Colon (tissue), 2 donors: ENCODE data around the gene SEMA6C.
"Not testable (repeated sequence)": the region's sequence is repeated elsewhere in the genome, so short reads cannot be mapped to it uniquely, and the experiment has no call there.

ENCODE experiments used
- FAIRE-seq: peaks from 2 replicates; lab custom pipeline; 2012; peaks lifted over from hg19 to GRCh38; lab: Jason Lieb, UNC
- donor health status: control.
- donor health status: control.

SEMA6C gene

GRCh38 chr1:151146412-151147131, at the start of gene SEMA6C:
Gene SEMA6C (minus strand): TSS chr1:151146631. CDS start chr1:151142621, 4,010 bp downstream.
- FAIRE-seq = no peak

DNA sequence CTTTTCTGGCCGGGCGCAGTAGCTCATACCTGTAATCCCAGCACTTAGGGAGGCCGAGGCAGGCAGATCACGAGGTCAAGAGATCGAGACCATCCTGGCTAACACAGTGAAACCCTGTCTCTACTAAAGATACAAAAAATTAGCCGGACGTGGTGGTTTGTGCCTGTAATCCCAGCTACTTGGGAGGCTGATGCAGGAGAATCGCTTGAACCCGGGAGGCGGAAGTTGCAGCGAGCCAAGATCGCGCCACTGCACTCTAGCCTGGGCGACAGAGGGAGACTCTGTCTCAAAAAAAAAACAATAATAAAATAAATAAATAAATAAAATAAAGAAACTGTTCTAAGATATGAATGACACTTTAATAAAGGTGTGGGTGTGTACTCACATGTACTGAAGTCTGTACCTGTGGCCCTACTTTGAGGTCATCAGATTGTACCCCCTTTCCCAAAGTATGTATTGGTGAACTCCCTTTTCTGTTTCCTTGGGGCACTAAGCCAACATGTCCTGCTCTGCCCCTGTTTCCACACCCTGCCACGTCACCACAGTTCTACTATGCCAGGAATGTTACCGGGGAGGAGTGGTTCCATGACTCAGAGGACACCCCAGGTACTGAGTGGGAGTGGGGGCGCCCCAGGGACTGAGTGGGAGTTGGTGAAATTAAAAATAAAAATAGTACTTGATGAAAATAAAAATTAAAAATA, 48.6 kb upstream of the SEMA6C start:
- FAIRE-seq = not testable (repeated sequence)

- no peak for FAIRE-seq
These were observed 47.4 kb upstream of the SEMA6C start for GRCh38 chr1:151193856-151194255.

- no peak for FAIRE-seq
These were observed 46.9 kb upstream of the SEMA6C start for GRCh38 chr1:151193304-151193703.

- no peak for FAIRE-seq
These were observed 45.6 kb upstream of the SEMA6C start for GRCh38 chr1:151192047-151192446.

DNA sequence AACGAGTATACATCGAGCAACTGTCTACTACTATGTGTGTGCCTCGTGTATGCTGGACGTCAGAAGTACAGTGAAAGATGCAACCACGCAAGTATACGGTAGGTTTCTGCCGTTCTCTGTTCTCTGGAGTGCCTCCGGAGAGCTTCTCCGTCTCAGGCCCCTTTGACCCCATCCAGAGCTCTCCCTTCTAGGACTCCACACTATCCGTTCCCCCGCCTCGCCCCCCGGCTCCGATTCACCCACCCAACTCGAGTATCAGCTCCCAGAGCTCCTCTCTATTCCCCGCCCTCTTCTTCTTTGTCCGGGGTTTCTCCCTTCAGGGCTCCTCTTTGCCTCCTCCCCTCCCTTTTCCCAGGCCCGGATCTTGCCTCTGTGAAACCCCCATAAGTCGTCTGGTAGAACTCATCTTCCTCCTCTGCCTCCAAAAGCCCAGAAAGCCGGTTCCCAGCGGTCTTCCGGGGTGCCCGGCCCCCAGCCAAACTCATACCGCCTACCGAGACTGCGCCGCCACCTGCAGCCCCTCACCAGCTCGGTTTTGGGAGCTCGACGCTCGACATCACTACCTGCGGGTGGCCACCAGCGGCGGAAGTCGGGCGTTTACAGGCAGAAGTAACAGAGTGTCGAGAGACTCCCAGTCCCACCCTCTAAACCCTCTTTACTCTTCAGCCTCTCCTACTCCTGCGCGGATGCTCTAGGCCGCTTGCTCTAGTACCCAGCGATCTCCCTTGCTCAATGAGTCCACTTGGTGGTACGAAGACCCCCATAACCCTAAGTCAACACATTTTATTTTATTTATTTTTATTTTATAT, 43.4 kb upstream of the SEMA6C start, which contains the start of gene VPS72:
VPS72 (minus strand) TSS at position 561 of the 809 bp plus-strand sequence; CDS start at position 485, 76 bp downstream.
- no peak for FAIRE-seq

- FAIRE-seq = not testable (repeated sequence)
These were observed 42.2 kb upstream of the SEMA6C start for GRCh38 chr1:151188667-151189066.

DNA sequence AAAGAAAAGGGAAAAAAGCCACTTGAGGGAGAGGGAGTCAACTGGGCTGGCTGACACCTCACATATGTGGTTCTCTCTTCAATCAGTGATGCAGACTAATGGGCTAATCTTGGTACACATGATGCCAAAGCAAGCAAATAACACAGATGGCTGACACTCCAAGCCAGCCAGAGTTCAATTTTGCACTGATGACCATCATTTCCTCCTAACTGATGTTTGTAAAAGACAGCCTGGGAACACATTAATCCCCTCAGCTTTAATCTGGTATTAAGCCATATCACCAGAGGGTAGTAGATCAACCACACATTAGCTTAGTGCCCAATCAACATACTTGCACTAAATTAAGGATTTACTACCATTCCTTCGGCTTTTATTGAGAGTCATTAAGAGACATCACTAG, 40.8 kb upstream of the SEMA6C start:
- FAIRE-seq = no peak

DNA sequence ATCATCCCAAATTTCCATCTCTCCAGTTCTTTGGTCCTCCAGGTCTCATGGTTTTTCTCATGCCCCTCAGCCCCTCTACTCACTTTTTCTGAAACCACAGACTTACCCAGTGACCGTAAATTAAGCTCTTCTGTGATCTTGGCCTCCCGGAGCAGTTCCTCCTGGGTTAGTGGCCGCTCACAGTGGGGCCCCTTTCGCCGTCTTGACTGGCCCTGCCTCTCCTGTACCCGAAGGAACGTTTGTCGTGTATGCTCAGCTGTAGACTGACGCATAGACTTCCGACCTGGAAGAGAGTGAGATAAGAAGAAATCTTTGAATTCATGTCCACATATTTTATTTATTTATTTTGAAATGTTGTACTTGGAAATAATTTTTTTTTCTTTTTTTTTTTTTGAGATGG, 37.8 kb upstream of the SEMA6C start:
- FAIRE-seq = no peak

DNA sequence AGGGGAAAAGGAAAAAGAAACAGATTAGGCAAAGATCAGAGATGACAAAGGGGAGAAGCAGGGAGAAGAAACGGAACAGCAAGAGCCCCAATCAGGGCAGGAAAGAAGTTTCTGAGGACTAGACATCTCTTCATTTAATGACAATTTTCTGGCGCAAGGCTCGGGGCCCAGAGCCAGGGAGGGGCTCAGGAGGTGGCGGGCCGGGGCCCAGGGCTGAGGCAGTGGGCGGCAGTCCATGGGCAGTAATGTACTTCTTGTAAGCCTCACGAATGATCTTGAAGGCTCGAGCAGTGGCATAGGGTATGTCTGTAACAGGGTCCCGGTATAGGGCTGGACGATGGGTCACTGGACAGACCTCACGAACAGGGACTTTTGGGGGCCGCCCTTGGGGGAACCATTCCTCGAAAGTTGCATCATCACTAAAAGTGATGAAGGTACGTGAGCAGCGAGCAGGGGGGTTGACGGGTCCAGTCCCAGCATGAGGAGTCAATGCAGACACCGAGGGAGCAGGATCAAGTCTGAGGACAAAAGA, 30.1 kb upstream of the SEMA6C start:
- FAIRE-seq = no peak

- no peak for FAIRE-seq
These were observed 29.4 kb upstream of the SEMA6C start, which contains the start of gene TMOD4 for GRCh38 chr1:151175863-151176262. Gene TMOD4 (minus strand): TSS chr1:151175981. CDS start chr1:151174875, 1,106 bp downstream.

GRCh38 chr1:151175041-151175741, 28.8 kb upstream of the SEMA6C start:
- no peak for FAIRE-seq

- no peak for FAIRE-seq
These were observed 24.8 kb upstream of the SEMA6C start for GRCh38 chr1:151171190-151171589.

DNA sequence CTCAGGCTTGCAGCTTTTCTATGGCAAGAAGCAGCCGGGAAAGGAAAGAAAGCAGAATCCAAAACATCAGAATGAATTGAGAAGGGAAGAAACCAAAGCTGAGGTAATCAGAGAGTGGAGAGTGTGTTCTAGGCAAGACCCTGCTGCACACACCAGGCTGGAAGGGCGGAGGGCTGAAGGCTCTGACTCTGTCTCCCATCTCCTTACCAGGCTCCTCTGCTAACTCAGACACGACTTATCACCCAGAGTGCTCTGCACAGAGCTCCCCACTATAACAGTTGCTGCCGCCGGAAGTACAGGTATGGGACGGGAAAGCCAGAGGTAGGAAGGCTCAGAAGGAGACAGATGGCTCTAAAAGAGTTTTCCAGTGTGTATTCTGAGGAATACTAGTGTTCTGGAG, 20.7 kb upstream of the SEMA6C start:
- no peak for FAIRE-seq

- FAIRE-seq = no peak
These were observed 20.1 kb upstream of the SEMA6C start for GRCh38 chr1:151166505-151166956.

- peak; percentile 79 for FAIRE-seq
These were observed 19.5 kb upstream of the SEMA6C start, which contains the start of the genes LYSMD1 and SCNM1 for GRCh38 chr1:151165738-151166504. Gene LYSMD1 (minus strand): TSS chr1:151165902. CDS start chr1:151165258, 644 bp downstream. Gene SCNM1 (plus strand): TSS chr1:151166144. CDS start chr1:151166153, 9 bp downstream.

DNA sequence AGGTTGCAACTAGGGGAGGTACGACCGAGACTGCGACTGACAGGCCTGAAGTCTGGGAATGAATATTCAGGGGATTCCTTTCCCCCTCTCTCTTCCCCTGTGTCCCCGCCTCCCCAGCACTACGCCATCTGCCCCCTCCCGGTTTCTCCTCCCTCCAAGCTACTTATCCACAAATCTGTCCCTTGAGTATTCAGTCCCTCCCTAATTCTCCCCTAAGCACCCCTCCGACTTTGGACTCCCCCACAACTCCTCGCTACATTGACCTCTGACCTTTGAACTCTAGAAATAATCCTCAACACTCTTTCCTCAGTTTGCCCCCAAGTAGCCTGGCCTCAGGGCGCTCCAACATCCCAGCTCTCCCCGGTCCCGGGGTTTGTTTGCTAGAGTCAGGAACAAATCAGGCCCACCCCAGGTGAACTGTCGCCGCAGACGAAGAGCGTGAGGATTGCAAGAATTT, 18.9 kb upstream of the SEMA6C start:
- FAIRE-seq = no peak

GRCh38 chr1:151164732-151165280, 18.4 kb upstream of the SEMA6C start:
- no peak for FAIRE-seq

DNA sequence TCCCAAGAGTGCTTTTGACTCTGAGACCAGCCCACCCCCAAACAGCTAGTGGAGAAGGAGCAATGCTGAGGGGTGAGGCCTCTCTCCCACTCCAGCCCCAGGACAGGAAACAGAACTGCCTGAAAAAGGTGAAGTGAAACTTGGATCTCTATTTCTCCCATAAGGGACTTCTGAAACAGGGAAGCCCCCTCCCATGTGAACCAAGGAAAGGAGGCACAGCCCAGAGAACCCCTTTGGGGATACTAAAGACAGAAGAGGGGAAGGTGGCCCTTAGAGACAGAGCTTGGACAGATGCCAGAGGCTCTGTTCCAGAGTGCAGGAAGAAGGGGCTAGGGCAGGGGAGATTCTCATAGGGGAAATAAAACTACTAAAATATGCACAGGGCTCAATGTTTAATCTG, 12.9 kb upstream of the SEMA6C start:
- no peak for FAIRE-seq

DNA sequence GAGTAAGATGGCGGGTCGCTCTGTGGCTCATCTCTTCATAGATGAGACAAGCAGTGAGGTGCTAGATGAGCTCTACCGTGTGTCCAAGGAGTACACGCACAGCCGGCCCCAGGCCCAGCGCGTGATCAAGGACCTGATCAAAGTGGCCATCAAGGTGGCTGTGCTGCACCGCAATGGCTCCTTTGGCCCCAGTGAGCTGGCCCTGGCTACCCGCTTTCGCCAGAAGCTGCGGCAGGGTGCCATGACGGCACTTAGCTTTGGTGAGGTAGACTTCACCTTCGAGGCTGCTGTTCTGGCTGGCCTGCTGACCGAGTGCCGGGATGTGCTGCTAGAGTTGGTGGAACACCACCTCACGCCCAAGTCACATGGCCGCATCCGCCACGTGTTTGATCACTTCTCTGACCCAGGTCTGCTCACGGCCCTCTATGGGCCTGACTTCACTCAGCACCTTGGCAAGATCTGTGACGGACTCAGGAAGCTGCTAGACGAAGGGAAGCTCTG, 12.4 kb upstream of the SEMA6C start:
- FAIRE-seq = no peak
